ENCODE data around the gene UGCG.
"Not testable (repeated sequence)": the region's sequence is repeated elsewhere in the genome, so short reads cannot be mapped to it uniquely, and the experiment has no call there.

GRCh38 chr9:111875291-111875690, 21.3 kb upstream of the UGCG start:
- not testable (repeated sequence) for TF ChIP-seq CEBPB (IDR thresholded peaks at IDR 0.05); HDAC2 (IDR thresholded peaks at IDR 0.05); HMGXB4 (CRISPR knock-in tag; IDR thresholded peaks at IDR 0.05; ENCODE audit: borderline replicate concordance)
- TF ChIP-seq, protein P1, sequence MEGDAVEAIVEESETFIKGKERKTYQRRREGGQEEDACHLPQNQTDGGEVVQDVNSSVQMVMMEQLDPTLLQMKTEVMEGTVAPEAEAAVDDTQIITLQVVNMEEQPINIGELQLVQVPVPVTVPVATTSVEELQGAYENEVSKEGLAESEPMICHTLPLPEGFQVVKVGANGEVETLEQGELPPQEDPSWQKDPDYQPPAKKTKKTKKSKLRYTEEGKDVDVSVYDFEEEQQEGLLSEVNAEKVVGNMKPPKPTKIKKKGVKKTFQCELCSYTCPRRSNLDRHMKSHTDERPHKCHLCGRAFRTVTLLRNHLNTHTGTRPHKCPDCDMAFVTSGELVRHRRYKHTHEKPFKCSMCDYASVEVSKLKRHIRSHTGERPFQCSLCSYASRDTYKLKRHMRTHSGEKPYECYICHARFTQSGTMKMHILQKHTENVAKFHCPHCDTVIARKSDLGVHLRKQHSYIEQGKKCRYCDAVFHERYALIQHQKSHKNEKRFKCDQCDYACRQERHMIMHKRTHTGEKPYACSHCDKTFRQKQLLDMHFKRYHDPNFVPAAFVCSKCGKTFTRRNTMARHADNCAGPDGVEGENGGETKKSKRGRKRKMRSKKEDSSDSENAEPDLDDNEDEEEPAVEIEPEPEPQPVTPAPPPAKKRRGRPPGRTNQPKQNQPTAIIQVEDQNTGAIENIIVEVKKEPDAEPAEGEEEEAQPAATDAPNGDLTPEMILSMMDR (IDR thresholded peaks at IDR 0.05): not testable (repeated sequence)
